HPDE6-E6E7 (cell line): ENCODE measurements around the gene IL37.
"Not testable (repeated sequence)": the region's sequence is repeated elsewhere in the genome, so short reads cannot be mapped to it uniquely, and the experiment has no call there.

Experiments
- DNase-seq: peaks from one replicate; pipeline ENCODE4 v3.0.0; 2011; ENCODE audit warnings: missing footprints; ENCODE audit errors: extremely low spot score

Gene IL37

DNA sequence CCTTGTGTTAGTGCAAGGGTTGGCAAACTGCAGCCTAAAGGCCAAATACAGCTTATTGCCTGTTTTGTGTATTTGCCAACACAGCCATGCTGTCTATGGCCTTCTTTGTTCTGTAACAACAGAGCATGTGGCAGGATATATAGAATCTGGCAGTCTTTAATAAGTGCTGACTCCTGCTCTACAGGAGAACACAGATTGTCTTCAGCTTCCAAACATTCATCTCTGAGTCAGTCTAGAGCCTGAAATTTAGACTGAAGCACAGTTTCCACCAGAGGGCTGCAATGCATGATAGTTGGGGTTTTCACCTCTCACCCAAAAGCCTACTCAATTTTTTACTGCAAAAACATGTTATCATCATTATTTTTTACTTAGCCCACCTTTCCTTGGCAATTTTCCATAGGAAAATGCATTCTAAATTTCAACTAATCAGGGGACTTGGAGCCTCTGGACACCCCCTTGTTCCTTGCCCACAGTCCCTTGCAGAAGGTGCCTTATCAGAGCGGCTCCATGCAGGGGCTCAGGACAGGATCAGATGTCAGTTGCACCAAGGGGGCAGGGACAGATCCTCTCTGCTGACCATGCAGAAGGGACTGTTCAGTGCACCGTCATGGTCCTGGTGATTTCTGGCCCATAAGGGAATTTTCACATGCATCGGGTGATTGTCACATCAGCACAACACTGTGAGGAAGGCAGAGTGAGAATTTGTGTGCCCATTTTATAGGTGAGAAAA lies 12.4 kb downstream of the IL37 start:
- DNase-seq, result no peak

DNA sequence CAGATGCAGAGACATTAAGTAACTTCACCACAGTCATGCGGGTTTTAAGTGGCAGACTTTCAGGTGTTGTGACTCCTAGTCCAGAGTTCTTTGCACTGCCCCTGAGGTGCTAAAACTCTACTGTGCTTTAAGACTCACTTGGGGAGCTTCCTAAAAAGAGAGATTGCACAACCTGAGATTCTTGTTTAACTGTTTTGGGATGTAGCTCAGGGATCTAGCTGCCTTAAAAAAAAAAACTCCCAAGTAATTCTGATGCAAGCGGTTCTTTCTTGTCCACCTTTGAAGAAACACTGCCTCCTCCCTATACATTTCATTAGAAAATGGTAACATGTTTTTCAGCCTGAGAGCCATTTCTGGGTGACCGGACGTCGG lies 13.0 kb downstream of the IL37 start:
- no peak for DNase-seq

DNA sequence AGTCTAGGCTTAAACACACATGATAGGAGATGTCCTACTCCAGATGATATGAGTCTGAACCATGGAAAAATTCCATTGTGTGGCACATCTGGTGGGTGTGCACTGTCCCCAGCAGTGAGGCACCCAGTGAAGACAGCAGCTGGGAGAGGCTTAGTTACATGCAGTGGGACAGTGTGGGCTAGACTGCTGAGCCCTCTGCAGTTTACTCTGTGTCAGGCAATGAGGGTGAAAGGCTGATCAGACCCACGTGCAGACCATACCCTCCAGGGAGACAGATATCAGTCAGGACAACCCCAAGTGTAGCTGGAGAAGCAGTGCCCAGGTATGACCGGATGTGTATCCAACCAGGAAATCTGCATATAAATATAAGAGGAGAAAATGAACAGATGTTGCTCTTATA lies 13.4 kb downstream of the IL37 start:
- no peak for DNase-seq

DNA sequence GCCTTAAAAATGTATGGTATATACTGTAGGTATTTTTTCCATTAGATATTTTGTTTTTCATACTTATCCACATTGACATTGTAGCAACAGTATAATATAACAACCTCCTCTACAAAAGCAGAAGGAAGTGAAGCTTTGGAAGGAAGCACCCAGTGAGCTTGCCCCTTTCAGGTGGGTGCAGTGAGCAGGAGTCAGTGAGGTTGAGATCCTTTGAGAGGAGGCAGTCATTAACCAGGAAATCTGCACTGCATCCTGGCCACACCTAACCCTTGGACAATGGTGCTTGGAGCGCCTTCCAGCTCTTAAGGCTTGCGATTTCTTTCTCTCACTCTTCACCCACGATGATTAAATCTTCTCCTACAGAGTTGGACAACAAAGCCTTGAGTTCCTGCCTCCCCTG lies 13.9 kb downstream of the IL37 start:
- no peak for DNase-seq

DNA sequence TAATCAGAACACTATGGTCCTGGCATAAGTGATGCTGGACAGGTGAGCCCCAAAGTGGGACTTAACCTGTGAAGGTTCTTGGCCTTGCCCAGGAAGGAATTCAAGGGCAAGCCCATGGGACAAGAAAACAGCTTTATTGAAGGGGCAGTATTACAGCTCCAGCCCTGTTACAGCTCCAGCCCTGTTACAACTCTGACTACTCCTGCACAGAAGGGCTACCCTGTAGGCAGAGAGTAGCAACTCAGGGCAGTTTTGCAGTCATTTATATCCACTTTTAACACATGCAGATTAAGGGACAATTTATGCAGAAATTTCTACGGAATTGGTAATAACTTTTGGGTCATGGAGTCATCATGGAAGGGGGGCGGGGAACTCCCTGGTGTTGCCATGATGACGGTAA lies 15.7 kb downstream of the IL37 start:
- no peak for DNase-seq

DNA sequence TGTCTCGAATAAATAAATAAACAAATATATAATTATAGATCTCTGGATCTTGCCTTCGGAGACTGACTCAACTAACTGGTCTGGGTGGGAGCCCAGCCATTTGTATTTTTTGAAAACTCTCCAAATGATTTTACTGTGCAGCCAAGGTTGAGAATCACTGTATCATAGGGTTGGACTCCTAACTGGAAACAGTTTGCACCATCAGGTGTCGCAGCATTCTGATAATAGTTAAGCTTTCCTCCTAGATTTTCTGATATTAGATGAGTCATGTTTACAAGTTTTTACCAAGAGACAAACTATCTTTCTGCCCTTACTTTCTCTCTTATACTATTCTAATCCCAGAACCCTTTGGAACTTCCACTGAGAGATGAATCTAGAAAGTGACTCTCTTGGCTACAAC lies 16.8 kb downstream of the IL37 start:
- no peak for DNase-seq

DNA sequence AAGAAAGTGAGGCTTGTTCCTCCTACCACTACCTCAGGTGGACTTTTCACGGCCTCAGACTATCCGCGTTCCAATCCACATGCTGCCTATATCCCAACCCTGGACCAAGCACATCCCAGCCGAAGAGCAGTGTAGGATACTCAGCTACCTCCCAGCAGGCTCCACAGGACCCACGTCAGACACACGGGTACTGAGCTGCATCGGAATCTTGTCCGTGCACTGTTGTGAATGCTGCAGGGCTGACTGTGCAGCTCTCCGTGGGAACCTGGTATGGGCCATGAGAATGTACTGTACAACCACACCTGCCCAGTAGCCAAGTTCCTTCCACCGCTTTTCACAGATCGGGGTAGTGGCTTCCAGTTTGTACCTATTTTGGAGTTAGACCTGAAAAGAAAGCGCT lies 22.3 kb downstream of the IL37 start:
- DNase-seq, result no peak

DNA sequence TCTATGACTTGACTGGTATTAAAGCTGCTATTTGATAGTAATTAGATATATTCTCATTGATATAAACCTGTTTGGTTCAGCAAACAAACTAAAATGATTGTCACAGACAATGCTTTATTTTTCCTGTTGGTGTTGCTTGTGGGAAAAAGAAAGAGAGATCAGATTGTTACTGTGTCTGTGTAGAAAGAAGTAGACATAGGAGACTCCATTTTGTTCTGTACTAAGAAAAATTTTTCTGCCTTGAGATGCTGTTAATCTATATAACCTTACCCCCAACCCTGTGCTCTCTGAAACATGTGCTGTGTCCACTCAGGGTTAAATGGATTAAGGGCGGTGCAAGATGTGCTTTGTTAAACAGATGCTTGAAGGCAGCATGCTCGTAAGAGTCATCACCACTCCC lies 23.2 kb downstream of the IL37 start:
- DNase-seq, result not testable (repeated sequence)

DNA sequence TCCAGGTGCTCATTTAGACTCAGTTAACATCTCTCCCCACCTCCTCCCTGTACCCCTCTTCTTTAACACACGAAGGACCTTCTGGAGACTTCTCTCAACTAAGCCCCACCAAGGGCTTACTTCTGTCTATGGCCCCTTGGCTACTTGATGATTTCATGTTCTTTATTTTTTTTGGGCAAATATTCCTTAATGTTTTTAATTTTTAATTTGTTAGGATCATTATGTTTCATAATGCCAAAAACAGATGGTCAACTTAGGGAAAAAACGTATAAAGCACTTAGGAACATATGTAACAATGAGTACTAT lies 25.9 kb downstream of the IL37 start:
- no peak for DNase-seq

DNA sequence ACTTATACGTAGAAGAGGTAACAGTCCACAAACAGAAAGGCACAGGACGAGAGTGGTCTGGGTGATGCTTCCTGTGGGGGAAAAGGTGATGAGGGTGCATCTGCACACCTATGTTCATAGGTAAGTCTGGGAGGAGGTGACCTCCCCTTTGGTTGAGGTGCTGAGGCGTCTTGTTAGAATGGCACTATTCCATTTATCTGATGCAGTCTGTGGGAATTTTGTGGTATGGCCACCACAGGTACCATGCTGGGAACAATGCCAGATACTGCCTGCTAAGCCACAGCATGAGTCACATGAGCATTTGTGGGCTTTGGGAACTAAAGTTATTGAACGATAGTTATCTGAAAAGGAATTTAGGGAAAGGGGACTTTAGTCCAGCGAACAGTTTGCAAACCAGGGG lies 27.9 kb downstream of the IL37 start:
- DNase-seq, result no peak

DNA sequence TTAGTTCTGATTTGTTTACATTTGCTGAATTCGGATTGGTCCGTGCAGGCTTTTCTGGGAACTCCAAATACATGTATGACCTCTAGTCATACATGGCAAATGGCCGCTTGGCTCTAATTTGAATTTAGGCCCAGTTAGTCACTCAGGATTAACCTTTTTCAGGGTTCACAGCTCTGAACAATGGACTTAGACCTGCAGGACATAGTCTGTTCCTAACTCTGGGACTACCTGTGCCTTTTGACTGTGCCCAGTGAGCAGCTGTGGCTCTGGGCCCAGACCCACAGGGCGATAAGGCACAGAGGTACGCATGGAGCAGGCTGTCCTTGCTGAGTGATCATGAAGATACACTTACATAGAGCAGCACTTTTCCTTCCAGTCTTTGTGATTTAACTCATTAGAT lies 28.5 kb downstream of the IL37 start:
- DNase-seq, result no peak

DNA sequence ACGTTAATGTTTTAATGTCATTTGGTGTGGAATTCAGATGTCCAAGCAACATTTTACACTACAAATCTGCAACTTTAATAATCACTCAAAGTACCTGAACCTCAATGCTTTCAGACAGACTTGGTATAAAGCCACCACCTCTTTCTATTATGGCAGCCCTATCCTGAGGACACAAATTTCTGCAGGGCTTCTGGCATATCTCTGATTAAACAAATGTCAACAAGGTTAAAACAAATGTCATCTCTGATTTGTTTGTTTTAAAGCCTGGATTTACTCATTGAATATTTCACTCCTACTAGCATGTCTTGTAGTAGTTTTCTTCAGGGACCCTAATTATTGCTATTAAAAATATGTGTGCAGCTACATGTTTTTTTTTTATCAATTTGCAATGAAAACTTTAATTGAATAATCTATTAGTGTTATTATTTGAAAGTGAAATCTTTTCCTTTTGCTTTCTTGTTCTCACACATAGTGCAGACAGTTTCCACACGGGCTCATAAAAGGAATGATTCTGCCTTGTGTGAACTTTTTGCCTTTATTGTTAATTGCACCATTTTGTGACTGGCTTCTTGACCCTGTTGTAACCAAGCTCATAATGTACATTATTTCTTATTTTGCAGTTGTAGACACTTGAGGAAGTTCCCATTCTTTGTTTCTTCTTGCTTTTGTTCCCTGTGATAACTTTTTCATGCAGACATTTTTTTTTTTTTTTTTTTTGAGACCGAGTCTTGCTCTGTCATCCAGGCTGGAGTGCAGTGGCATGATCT lies 30.1 kb downstream of the IL37 start:
- no peak for DNase-seq

DNA sequence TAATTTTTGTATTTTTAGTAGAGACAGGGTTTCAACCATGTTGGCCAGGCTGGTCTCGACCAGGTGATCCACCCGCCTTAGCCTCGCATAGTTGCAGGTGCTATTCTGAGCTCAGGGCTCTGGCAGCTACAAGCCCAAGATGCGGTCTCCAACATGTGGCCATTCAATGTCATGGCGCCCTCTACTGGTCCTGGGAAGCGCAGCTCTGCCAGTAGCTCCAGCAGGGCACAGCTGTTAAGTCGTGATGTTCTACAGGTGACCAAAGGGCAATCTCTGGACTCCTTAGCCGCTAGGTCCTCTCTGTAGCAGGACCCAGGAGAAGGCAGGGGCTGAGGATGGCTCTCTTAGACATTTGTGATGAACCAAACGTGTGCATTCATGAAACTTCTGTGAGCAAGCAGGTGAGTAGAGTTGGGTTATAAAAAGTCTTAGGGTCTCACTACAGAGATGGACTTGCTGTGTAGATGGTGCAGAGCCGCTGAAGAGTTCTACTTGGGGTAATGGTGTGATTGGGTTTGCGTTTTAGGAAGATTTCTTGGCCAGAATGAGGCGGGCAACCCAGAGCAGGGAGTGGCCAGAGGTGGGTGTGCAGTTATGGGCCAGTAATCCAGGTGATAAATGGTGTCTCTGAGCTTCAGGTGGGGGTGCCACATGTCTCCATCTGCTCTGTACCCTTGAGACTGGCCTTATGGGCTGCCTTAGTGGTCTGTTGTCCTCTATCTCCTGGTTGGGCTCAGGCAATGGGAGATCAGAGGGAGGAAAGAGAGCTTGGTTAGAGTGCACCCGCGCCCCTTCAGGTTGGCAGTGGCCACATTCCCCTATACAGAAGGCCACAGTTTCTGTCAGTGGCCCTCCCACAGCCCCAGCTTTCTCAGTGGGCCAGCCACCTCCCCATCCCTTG lies 31.0 kb downstream of the IL37 start:
- peak; percentile 82 for DNase-seq

DNA sequence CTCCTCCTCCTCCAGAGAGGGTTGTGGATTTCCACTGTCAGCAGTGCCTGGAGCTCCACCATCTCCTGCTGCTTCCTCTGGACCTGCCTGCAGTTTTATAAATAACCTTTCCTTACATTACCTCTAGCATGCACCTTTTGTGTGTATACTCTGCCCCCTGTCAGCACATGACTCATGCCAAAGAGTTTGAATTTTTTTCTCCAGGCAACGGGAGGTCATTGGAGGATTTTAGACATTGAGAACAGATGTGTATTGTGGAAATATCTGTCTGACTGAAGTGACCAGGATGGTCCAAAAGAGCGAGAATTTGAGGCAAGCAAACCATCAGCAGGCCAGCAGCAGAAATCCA lies 31.7 kb downstream of the IL37 start:
- DNase-seq, result peak; percentile 40

DNA sequence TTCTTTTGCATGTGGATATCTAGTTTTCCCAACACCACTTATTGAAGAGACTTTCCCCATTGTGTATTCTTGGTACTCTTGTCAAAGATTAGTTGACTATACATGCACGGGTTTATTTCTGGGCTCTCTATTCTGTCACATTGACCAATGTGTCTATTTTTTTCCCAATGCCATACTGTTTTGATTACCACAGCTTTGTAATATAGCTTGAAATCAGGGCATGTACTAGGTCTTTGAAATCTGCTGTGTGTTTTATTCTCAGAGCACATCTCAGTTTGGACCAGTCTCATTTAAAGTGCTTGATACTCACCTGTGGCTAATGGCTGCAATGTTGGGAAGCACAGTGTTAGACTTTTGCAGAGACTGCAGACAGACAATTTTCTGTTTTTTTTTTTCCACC lies 34.0 kb downstream of the IL37 start:
- DNase-seq, result no peak

DNA sequence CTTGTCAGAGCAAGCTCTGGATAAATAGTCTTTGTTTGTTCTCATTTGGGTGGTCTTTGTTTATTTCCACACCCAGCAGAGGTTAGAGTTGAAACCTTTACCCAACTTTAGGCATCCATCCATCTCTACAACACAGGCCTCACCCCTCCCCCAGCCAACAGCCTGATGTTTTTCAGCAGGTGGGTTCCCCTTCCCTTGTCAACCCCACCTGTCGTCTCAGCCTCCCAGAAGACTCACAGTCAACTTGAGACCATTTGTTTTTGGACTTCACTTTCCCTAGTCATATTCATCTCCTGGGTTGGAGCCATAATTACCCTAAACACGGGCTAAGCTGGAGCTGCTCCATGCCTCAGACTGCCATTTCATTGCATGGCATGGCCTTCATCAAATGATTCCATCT lies 35.1 kb downstream of the IL37 start:
- no peak for DNase-seq

DNA sequence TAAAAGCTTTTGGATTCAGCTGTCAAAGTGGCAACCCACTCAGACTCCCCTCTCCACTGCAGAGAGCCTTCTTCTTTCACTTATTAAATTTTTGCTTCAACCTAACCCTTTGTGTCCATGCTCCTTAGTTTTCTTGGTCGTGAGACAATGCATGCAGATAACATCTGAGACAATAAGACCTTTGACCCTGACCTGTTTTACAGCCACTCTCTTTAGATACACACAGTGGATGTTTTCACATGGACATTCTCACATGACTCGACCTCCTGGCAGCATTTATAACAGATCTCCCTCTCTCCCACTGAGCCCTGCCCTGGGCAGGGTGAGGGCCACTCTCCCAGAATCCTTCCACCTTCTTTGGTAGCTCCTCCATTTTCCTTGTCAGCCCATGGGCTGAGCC lies 36.4 kb downstream of the IL37 start:
- no peak for DNase-seq

DNA sequence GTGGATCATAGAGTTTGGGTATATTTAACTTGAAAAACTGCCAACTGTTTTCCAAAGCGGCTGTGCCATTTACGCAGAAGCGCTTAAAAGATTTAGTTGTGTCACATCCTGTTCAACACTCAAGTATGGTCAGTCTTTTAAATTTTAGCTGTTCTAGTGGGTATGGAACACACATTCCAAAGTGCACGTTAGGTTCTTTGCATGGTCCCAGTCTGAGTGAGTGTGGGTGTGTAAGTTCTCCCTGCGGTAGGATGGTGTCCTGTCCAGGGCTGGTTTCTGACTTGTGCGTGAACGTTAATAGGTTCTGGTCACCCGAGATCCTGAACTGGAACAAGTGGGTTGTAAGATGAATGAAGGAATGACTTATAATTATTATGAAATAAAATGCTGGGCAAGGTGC lies 38.5 kb downstream of the IL37 start:
- no peak for DNase-seq

DNA sequence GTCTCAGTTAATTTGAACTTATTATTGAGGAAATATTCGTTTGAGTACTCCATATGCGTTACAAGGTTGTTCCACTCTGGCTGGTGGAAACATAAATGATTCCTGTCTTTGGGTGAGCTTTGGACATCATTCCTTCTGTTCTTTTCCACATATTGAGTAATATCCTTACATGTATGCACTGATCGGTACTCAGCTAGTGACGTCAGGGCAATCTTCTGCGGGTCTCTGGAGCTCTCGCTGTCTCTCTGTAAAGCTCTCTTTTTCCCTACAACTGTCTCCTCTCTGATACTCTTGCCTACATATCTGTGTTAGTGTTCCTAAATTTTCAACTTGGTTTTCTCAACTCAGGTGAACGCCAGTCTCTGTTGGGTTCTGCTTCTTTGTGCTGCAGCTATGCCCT lies 43.4 kb downstream of the IL37 start:
- DNase-seq, result no peak

DNA sequence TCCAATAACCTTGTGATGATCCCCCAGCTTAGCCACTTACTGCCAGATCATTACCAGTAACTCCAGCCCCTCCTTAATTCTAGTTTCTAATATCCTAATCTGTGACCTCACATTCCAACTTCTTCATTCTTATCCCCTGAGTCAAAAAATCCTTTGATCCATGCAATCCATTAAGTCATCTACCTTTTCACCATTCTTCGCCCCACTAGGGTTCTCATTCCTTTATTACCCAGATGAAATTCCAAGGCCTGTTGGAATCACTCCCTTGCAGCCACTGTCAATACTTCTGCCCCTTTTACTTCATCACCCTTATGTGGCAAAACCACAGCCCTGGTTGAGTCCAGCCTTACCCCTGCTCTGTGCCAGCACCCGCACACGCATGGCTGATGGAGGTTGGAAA lies 46.5 kb downstream of the IL37 start:
- no peak for DNase-seq

DNA sequence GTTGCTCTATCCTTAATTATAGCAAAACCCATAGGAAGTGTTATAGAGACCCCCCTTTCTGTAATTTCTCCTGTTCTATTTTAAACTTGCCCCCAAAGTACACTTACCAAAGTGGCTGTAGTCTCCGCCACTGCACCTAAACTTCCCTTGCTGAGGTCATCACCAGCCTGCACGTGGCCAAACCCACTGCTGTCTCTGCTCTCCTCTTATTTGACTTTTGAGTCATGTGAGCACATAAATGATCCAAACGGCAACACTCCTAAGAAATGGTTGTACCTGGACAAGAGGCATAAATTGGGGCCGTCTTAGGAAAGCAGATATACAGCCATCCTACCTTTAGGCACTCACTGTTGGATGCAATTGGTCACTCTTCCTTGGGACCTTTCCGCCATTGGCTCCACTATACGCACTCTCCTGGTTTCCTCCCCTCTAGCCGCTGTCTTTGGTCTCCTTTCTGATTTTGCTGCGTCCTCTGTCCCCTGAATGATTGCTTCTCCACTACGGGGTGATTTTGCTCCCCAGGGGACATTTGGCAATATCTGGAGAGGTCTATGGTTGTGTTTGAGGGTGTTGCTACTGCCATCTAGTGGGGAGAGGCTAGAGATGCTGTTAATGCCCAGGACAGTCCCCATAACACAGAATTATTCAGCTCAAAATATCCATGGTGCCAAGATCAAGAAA lies 47.6 kb downstream of the IL37 start:
- DNase-seq, result no peak

DNA sequence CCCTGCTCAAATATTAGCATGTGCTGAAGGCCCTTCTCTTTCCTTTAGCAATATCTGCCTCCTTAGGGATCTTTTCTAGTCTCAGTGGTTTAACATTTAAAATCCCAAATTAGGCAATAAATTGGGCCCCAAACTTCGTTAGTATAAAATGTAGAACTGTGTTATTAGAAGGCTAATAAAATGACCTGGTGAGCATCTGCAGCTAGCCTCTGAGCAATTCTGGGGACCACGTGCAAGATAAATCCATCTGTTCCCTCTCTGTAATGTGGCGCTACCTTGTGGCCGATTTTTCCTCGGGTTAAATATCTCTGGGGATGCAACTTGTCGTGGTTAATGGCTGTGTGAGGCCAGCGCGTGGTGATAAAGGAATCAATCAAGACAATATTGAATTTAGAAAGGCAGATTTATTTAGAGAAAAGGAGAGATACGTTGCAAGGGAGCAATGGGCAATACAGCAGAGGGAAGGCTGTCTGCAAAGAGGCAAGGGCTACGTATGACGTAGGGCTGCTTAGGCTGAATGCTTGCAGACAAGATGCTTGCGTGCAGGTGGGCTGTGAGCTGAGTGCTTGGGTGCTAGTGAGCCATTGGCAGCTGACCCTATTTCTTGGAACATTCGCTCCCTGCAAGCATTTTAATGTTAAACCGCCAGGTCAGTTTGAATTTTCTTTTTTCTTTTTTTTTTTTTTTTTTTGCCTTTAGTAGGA lies 48.3 kb downstream of the IL37 start:
- no peak for DNase-seq
